Measurements from ENCODE around the gene STK35.
A peak's percentile ranks its signal among the peaks of the same experiment; 100 is the strongest.
"Not testable (repeated sequence)": the region's sequence is repeated elsewhere in the genome, so short reads cannot be mapped to it uniquely, and the experiment has no call there.

The STK35 gene

DNA sequence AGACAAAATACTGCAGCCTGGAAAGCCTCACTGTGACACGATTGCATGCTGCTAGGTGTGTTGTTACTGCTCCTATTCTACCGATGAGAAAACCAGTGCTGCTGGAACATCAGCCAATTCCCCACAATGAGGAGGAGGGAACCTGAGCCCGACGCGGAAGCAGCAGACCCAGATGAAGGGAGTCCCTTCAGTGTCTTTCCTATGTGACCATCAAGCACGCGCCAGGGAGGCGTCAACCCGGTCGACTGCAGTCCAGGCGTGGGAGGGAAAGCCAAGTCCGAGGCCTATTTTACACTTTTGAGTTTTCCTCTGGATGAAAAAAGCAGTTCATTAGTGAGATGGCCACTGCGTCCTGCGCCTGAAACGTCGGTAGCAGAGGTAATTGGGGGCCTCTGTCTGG, 63.3 kb downstream of the STK35 start:
- ATAC-seq (replicated peaks), result no peak
- Mint-ChIP-seq H3K27ac (no peak overlapping the region), H3K36me3 (ENCODE audit: insufficient read depth) (no peaks in the 10 kb centered on the region)

DNA sequence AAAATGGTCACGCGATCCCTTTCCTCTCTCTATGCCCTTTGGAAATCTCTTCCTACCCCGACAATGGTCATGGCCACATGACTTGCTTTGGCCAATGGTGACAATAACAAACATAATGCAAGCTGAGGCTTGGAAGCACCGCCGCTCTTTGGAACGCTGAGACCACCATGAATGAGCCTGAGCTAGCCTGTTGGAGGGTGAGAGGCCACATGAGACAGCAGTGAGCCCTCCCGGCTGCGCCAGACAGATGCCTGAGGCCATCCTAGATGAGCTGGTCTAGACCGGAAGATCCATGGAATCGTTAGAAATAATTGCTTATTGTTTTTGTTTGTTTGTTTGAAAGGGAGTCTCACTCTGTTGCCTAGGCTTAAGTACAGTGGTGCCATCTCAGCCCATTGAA, 64.2 kb downstream of the STK35 start:
- no peak for ATAC-seq (replicated peaks)
- no peak overlapping the region for H3K27ac Mint-ChIP-seq
- DNase-seq, result no peak
- H3K36me3 Mint-ChIP-seq (ENCODE audit: insufficient read depth), result no peaks in the 10 kb centered on the region
- no peaks in the 10 kb centered on the region for H3K9me3 Mint-ChIP-seq
- H3K4me3 Mint-ChIP-seq, result no peak overlapping the region
- H3K27me3 Mint-ChIP-seq, result peaks cover 5 to 22% of the 10 kb centered on the region in 2 donors
- H3K4me1 Mint-ChIP-seq (ENCODE audit: low read depth in 2 of 2), result no peaks in the 10 kb centered on the region

More for the DNA sequence above, 63.3 kb downstream of the STK35 start:
- no peak overlapping the region for H3K4me3 Mint-ChIP-seq
- no peak for DNase-seq
- H3K9me3 Mint-ChIP-seq, result no peaks in the 10 kb centered on the region
- peaks cover 5 to 17% of the 10 kb centered on the region in 2 donors for H3K27me3 Mint-ChIP-seq
- H3K4me1 Mint-ChIP-seq (ENCODE audit: low read depth in 2 of 2), result no peaks in the 10 kb centered on the region

DNA sequence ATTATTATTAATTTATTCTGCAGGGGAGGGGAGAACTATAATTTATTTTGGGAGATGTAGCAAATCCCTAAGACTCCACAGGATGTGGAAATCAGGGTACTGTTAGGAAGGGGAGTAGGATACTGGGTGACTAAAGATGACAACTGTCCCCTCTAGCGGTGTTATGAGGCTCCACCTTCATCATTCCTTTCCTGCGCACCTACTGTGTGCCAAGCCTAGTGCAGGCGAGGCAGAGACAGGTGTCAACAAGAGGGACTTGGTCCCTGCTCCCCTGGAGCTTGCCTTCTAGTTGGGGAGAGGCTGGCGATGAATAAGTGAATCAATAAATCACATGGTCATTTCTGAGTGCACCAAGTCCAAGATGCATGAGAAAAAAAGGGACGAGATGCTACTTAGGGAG, 65.5 kb downstream of the STK35 start:
- ATAC-seq (replicated peaks), result no peak
- no peaks in the 10 kb centered on the region for H3K9me3 Mint-ChIP-seq

GRCh38 chr20:2168946-2169345, 67.3 kb downstream of the STK35 start:
- Mint-ChIP-seq H3K27ac (no peak overlapping the region), H3K4me1 (ENCODE audit: low read depth in 2 of 2) (peaks cover 3 to 4% of the 10 kb centered on the region in 2 donors), H3K9me3 (no peaks in the 10 kb centered on the region), H3K27me3 (peaks cover 5 to 32% of the 10 kb centered on the region in 2 donors), H3K4me3 (no peak overlapping the region), H3K36me3 (ENCODE audit: insufficient read depth) (no peaks in the 10 kb centered on the region)
- DNase-seq (no peak), ATAC-seq (replicated peaks) (no peak)

More for the DNA sequence above, 65.5 kb downstream of the STK35 start:
- Mint-ChIP-seq H3K27ac (no peak overlapping the region), H3K4me3 (no peak overlapping the region), H3K27me3 (peaks cover 5 to 26% of the 10 kb centered on the region in 2 donors), H3K36me3 (ENCODE audit: insufficient read depth) (no peaks in the 10 kb centered on the region), H3K4me1 (ENCODE audit: low read depth in 2 of 2) (no peaks in the 10 kb centered on the region)
- no peak for DNase-seq

GRCh38 chr20:2169456-2170088, 67.9 kb downstream of the STK35 start:
- no peak for DNase-seq
- peaks cover 3 to 4% of the 10 kb centered on the region in 2 donors for H3K4me1 Mint-ChIP-seq (ENCODE audit: low read depth in 2 of 2)
- H3K27me3 Mint-ChIP-seq, result peaks cover 9 to 38% of the 10 kb centered on the region in 2 donors
- no peaks in the 10 kb centered on the region for H3K9me3 Mint-ChIP-seq
- no peaks in the 10 kb centered on the region for H3K36me3 Mint-ChIP-seq (ENCODE audit: insufficient read depth)
- no peak overlapping the region for H3K27ac Mint-ChIP-seq
- H3K4me3 Mint-ChIP-seq, result no peak overlapping the region
- no peak for ATAC-seq (replicated peaks)

GRCh38 chr20:2170404-2170803, 68.8 kb downstream of the STK35 start:
- no peaks in the 10 kb centered on the region for H3K36me3 Mint-ChIP-seq (ENCODE audit: insufficient read depth)
- H3K27ac Mint-ChIP-seq, result no peak overlapping the region
- ATAC-seq (replicated peaks) (no peak), DNase-seq (no peak)
- H3K4me1 Mint-ChIP-seq (ENCODE audit: low read depth in 2 of 2), result peaks cover 3 to 4% of the 10 kb centered on the region in 2 donors
- H3K9me3 Mint-ChIP-seq, result no peaks in the 10 kb centered on the region
- H3K4me3 Mint-ChIP-seq, result no peak overlapping the region
- peaks cover 10 to 47% of the 10 kb centered on the region in 2 donors for H3K27me3 Mint-ChIP-seq

DNA sequence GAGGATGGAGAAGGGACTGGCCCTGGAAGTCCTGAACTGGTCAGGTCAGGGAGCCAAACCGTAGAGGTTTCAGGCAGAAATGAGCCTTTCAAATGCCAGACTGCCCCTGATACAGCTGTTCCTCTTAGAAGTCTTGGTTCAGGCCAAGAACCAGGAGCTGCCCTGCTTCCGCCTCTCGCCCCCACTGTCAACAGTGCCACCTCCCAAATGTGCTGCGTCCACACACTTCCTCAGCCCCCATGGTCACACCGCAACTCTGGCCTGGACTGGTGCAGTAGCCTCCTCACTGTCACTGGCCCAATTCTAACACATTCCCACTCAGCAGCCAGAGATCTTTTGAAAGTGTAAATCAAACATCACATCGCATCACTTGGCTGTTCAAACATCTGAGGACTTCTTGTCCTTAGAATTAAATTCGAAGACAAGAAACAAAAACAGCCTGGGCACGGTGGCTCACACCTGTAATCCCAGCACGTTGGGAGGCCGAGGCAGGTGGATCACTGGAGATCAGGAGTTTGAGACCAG, 69.7 kb downstream of the STK35 start:
- no peak for ATAC-seq (replicated peaks)
- H3K4me1 Mint-ChIP-seq (ENCODE audit: low read depth in 2 of 2), result peaks cover 3 to 4% of the 10 kb centered on the region in 2 donors
- H3K36me3 Mint-ChIP-seq (ENCODE audit: insufficient read depth), result no peaks in the 10 kb centered on the region
- H3K27ac Mint-ChIP-seq, result no peak overlapping the region
- no peak for DNase-seq
- no peaks in the 10 kb centered on the region for H3K9me3 Mint-ChIP-seq
- no peak overlapping the region for H3K4me3 Mint-ChIP-seq
- H3K27me3 Mint-ChIP-seq, result peaks cover 10 to 56% of the 10 kb centered on the region in 2 donors

DNA sequence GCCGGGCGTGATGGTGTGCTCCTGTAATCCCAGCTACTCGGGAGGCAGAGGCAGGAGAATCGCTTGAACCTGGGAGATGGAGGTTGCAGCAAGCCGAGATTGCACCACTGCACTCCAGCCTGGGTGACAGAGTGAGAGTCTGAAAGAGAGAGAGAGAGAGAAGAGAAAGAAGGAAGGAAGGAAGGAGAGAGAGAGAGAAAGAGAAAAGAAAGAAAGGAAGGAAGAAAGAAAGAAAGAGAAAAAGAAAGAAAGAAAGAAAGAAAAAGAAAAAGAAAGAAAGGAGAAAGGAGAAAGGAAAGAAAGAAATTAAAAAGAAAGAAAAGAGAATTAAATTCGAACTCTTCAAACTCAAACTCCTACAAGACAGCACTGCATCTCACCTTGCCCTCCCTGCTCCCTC, 70.2 kb downstream of the STK35 start:
- not testable (repeated sequence) for ATAC-seq (replicated peaks); H3K4me3 Mint-ChIP-seq; H3K9me3 Mint-ChIP-seq; H3K4me1 Mint-ChIP-seq (ENCODE audit: low read depth in 2 of 2); H3K27ac Mint-ChIP-seq; H3K36me3 Mint-ChIP-seq (ENCODE audit: insufficient read depth); DNase-seq
- peaks cover 10 to 56% of the 10 kb centered on the region in 2 donors for H3K27me3 Mint-ChIP-seq

DNA sequence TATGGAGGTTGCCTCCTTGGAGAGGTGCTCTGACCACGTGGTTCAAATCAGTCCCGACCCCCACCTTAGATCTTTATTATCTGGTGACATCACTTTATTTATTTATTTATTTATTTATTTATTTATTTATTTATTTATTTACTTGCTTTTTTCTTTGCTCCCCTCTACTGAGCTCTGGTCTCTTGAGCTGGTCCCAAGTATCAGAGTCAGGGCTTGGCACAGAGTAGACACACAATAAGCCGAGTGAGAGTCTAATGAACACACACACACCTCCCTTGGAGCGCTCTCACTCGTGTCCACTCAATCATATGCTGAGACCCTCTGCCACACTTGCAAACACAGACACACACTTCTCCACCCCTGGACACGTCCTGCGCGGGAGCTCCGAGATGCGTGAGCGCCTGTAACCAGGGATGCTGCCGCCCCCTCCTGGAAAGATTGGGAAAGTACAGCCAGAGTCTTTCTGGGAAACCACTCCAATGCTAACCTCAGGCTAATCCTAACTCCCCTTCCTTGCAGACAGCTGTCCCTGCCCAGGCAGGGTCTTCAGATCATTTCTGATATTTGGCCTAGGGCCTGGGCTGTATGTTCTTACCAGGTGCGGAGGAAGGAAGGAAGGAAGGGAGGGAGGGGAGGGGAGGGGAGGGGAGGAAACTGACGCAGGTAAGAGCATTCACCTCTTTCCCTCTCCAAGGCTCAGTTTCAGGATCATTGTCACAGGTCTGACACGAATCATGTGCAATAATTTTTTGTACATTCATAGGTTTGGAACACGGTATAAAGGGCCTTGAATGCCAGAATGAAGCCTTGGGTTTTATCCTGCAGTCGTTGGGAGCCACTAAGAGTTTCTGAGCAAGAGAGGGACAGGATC, 70.9 kb downstream of the STK35 start:
- peaks cover 3 to 4% of the 10 kb centered on the region in 2 donors for H3K4me1 Mint-ChIP-seq (ENCODE audit: low read depth in 2 of 2)

GRCh38 chr20:2173186-2173585, 71.6 kb downstream of the STK35 start:
- no peaks in the 10 kb centered on the region for H3K9me3 Mint-ChIP-seq
- ATAC-seq (replicated peaks) (no peak), DNase-seq (no peak)
- H3K4me3 Mint-ChIP-seq, result no peak overlapping the region
- H3K27ac Mint-ChIP-seq, result no peak overlapping the region
- peaks cover 3 to 4% of the 10 kb centered on the region in 2 donors for H3K4me1 Mint-ChIP-seq (ENCODE audit: low read depth in 2 of 2)
- no peaks in the 10 kb centered on the region for H3K36me3 Mint-ChIP-seq (ENCODE audit: insufficient read depth)
- H3K27me3 Mint-ChIP-seq, result peaks cover 10 to 69% of the 10 kb centered on the region in 2 donors

More for the DNA sequence above, 70.9 kb downstream of the STK35 start:
- DNase-seq (peak; percentile 55 to 66 (median 57)), ATAC-seq (replicated peaks) (peak; percentile 49)
- no peaks in the 10 kb centered on the region for H3K36me3 Mint-ChIP-seq (ENCODE audit: insufficient read depth)
- peaks cover 10 to 63% of the 10 kb centered on the region in 2 donors for H3K27me3 Mint-ChIP-seq
- H3K4me3 Mint-ChIP-seq, result no peak overlapping the region
- no peak overlapping the region for H3K27ac Mint-ChIP-seq
- no peaks in the 10 kb centered on the region for H3K9me3 Mint-ChIP-seq

DNA sequence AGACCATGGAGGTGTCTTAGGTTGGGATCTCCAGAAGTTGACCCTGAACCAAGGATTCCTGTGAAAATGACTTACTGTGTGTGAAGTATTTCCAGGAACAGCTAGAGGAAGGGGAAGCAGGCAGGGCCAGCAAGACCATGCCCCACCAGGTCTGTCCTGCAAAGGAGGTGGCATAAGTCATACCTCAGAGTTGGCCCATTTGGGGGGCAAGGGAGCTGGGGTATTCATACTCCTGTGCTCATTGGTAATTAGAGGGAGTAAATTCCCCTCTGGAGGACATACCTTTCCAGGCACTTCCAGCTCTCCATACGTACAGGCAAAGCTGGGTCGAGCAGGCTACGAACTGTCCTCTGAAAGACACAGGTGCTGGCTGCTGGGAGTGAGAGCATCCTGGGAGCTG, 72.4 kb downstream of the STK35 start:
- Mint-ChIP-seq H3K9me3 (no peaks in the 10 kb centered on the region), H3K4me3 (no peak overlapping the region), H3K27me3 (peaks cover 10 to 78% of the 10 kb centered on the region in 2 donors), H3K36me3 (ENCODE audit: insufficient read depth) (no peaks in the 10 kb centered on the region), H3K4me1 (ENCODE audit: low read depth in 2 of 2) (peaks cover 3 to 4% of the 10 kb centered on the region in 2 donors), H3K27ac (no peak overlapping the region)
- DNase-seq, result no peak
- ATAC-seq (replicated peaks), result no peak

DNA sequence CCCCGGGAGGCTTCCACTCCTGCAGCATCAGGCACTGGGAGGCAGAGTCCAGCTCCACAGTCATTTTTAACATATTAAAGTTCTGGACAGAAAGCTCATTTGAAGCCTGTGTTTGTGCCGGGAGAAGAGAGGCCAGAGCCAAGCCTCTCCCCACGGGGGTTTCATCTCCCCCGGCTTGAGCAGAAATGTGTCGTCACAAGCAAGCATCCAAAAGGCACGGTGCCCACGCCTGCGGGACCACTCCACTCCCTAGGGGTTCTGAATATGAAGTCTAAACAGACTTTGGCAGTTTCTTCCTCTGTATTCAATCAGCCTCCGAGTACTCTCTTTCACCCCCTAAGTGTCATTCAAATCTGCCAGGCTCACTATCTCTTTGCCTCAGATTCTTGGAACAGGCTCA, 75.3 kb downstream of the STK35 start:
- no peak for DNase-seq
- no peak for ATAC-seq (replicated peaks)
- Mint-ChIP-seq H3K27me3 (peaks cover 10 to 91% of the 10 kb centered on the region in 2 donors), H3K9me3 (no peaks in the 10 kb centered on the region), H3K27ac (no peak overlapping the region), H3K4me3 (no peak overlapping the region), H3K36me3 (ENCODE audit: insufficient read depth) (no peaks in the 10 kb centered on the region), H3K4me1 (ENCODE audit: low read depth in 2 of 2) (peaks cover 3 to 4% of the 10 kb centered on the region in 2 donors)

DNA sequence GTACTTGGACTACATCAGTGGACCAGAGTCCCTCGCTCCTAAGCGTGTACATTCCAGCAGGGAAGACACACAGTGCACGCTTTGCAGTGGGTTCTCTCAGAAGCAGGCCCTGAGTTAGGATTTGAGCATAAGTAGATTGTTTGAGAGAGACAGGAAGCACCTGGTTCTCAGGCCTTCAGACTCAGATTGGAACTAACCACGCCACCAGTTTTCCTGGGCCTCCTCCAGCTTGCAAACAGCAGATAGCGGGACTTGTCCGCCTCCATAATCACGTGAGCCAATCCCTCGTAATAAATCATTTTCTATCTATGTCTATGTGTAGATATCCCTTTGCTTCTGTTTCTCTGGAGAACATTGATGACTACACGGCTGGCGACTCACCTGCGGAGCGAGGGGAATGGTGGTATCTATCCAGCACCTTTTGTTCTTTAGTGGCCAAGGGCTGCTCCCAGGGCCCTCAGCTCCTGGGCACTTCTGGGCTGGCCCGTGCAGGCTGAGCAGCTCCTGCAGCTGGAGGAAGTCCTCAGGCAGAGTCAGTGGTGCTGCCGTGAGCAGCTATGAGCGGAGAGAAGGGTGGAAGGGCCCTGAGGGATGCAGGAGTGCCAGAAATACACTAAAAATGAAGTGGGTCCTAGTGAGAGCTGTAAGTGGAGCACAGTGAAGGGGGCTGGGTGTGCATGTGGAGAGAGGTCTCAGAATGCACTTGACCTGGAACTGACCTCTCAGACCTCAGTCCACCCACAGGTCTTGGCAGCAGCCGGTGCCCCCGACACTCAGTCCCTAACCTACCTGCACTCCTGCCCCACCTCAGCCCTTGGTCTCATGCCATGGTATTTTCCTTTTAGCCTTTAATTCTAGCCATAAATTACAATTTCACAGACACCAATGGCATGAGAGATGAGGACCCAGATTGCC, 76.9 kb downstream of the STK35 start:
- no peak for DNase-seq
- no peak overlapping the region for H3K4me3 Mint-ChIP-seq
- H3K9me3 Mint-ChIP-seq, result no peaks in the 10 kb centered on the region
- no peak for ATAC-seq (replicated peaks)
- H3K27me3 Mint-ChIP-seq, result peaks cover 5 to 87% of the 10 kb centered on the region in 2 donors
- H3K27ac Mint-ChIP-seq, result no peak overlapping the region
- H3K4me1 Mint-ChIP-seq (ENCODE audit: low read depth in 2 of 2), result no peaks in the 10 kb centered on the region
- H3K36me3 Mint-ChIP-seq (ENCODE audit: insufficient read depth), result no peaks in the 10 kb centered on the region

All from effector memory CD8-positive, alpha-beta T cell (primary cell).